Measurements from ENCODE around the gene RYR1.
"Not testable (repeated sequence)": the region's sequence is repeated elsewhere in the genome, so short reads cannot be mapped to it uniquely, and the experiment has no call there.

Gene RYR1

DNA sequence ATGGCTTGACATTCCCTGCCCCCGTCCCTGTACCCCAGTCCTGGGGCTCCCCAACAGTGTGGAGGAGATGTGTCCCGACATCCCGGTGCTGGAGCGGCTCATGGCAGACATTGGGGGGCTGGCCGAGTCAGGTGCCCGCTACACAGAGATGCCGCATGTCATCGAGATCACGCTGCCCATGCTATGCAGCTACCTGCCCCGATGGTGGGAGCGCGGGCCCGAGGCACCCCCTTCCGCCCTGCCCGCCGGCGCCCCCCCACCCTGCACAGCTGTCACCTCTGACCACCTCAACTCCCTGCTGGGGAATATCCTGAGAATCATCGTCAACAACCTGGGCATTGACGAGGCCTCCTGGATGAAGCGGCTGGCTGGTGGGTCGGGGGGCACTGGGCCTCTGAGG lies 83.8 kb downstream of the RYR1 start:
- Histone ChIP-seq H2BK15ac (replicated peaks; ENCODE audit: low read depth) (no peak overlapping the region), H2AK5ac (ENCODE audit: low read length) (no peak overlapping the region), H3K36me3 (ENCODE audit: control insufficient read depth, insufficient read depth, low read length) (no peaks in the 10 kb centered on the region), H3K4ac (ENCODE audit: low read depth, low read length) (no peak overlapping the region), H3K27ac (ENCODE audit: low read depth, low read length) (no peak overlapping the region), H3K27me3 (ENCODE audit: insufficient read depth, low read length, poor library complexity) (no peaks in the 10 kb centered on the region), H3K23ac (ENCODE audit: low read length) (no peak overlapping the region), H2BK5ac (ENCODE audit: low read length) (no peak overlapping the region), H3K4me2 (ENCODE audit: low read length) (no peak overlapping the region), H3K4me1 (ENCODE audit: control insufficient read depth, low read depth, low read length) (no peaks in the 10 kb centered on the region), H3K79me1 (ENCODE audit: low read length) (no peaks in the 10 kb centered on the region), H3K18ac (ENCODE audit: low read length) (no peak overlapping the region), H2BK120ac (ENCODE audit: low read depth, low read length) (no peak overlapping the region), H4K5ac (ENCODE audit: low read length) (no peak overlapping the region), H3K4me3 (ENCODE audit: low read length) (no peak overlapping the region), H4K8ac (ENCODE audit: low read depth, low read length) (no peak overlapping the region), H3K56ac (ENCODE audit: low read length) (no peak overlapping the region), H3K9ac (ENCODE audit: low read length) (no peak overlapping the region), H3K79me2 (ENCODE audit: control insufficient read depth, insufficient read depth, low read length) (no peaks in the 10 kb centered on the region)
- no CpG with 5 or more reads among the region's 21 CpGs for WGBS (ENCODE audit: extremely low coverage, insufficient coverage, low lambda C conversion rate)
- DNase-seq, result no peak

DNA sequence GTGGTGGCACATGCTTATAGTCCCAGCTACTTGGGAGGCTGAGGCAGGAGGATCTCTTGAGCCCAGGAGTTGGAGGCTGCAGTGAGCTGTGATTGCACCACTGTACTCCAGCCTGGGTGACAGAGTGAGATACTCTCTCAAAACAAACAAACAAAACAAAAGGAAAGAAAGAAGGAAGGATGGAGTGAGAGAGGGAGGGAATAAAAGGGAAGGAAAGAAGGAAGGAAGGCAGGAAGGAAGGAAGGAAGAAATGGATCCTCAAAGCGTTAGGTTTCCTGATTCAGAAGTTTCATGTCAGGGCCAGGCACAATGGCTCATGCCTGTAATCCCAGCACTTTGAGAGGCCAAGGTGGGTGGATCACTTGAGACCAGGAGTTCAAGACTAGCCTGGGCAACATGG lies 84.5 kb downstream of the RYR1 start:
- not testable (repeated sequence) for H3K9ac ChIP-seq (ENCODE audit: low read length); H3K4me1 ChIP-seq (ENCODE audit: control insufficient read depth, low read depth, low read length); H3K27me3 ChIP-seq (ENCODE audit: insufficient read depth, low read length, poor library complexity); H3K4me2 ChIP-seq (ENCODE audit: low read length); H2BK120ac ChIP-seq (ENCODE audit: low read depth, low read length); DNase-seq; H2AK5ac ChIP-seq (ENCODE audit: low read length); H3K79me2 ChIP-seq (ENCODE audit: control insufficient read depth, insufficient read depth, low read length); H3K4me3 ChIP-seq (ENCODE audit: low read length); H4K8ac ChIP-seq (ENCODE audit: low read depth, low read length); H2BK5ac ChIP-seq (ENCODE audit: low read length); H3K79me1 ChIP-seq (ENCODE audit: low read length); H4K5ac ChIP-seq (ENCODE audit: low read length); H2BK15ac ChIP-seq (replicated peaks; ENCODE audit: low read depth); H3K18ac ChIP-seq (ENCODE audit: low read length); H3K27ac ChIP-seq (ENCODE audit: low read depth, low read length); H3K36me3 ChIP-seq (ENCODE audit: control insufficient read depth, insufficient read depth, low read length); H3K56ac ChIP-seq (ENCODE audit: low read length); H3K4ac ChIP-seq (ENCODE audit: low read depth, low read length); H3K23ac ChIP-seq (ENCODE audit: low read length)
- WGBS (ENCODE audit: extremely low coverage, insufficient coverage, low lambda C conversion rate), result no CpG with 5 or more reads among the region's 1 CpG

DNA sequence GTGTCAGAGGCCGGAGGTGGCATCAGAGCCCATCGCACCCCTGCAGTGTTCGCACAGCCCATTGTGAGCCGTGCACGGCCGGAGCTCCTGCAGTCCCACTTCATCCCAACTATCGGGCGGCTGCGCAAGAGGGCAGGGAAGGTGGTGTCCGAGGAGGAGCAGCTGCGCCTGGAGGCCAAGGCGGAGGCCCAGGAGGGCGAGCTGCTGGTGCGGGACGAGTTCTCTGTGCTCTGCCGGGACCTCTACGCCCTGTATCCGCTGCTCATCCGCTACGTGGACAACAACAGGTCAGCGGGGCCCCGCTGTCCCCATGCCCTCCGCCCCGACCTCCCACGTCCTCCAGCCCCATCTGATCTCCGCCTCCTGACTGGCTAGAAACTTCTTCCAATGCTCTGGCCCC lies 85.7 kb downstream of the RYR1 start:
- Histone ChIP-seq H2AK5ac (ENCODE audit: low read length) (no peak overlapping the region), H3K4me1 (ENCODE audit: control insufficient read depth, low read depth, low read length) (no peaks in the 10 kb centered on the region), H3K4me2 (ENCODE audit: low read length) (no peak overlapping the region), H4K8ac (ENCODE audit: low read depth, low read length) (no peak overlapping the region), H3K9ac (ENCODE audit: low read length) (no peak overlapping the region), H3K27me3 (ENCODE audit: insufficient read depth, low read length, poor library complexity) (no peaks in the 10 kb centered on the region), H2BK5ac (ENCODE audit: low read length) (no peak overlapping the region), H4K5ac (ENCODE audit: low read length) (no peak overlapping the region), H3K56ac (ENCODE audit: low read length) (no peak overlapping the region), H2BK120ac (ENCODE audit: low read depth, low read length) (no peak overlapping the region), H3K4ac (ENCODE audit: low read depth, low read length) (no peak overlapping the region), H3K79me2 (ENCODE audit: control insufficient read depth, insufficient read depth, low read length) (no peaks in the 10 kb centered on the region), H3K27ac (ENCODE audit: low read depth, low read length) (no peak overlapping the region), H3K79me1 (ENCODE audit: low read length) (no peaks in the 10 kb centered on the region), H3K4me3 (ENCODE audit: low read length) (no peak overlapping the region), H3K36me3 (ENCODE audit: control insufficient read depth, insufficient read depth, low read length) (no peaks in the 10 kb centered on the region), H3K23ac (ENCODE audit: low read length) (no peak overlapping the region), H3K18ac (ENCODE audit: low read length) (no peak overlapping the region), H2BK15ac (replicated peaks; ENCODE audit: low read depth) (no peak overlapping the region)
- no peak for DNase-seq
- WGBS (ENCODE audit: extremely low coverage, insufficient coverage, low lambda C conversion rate), result no CpG with 5 or more reads among the region's 26 CpGs

DNA sequence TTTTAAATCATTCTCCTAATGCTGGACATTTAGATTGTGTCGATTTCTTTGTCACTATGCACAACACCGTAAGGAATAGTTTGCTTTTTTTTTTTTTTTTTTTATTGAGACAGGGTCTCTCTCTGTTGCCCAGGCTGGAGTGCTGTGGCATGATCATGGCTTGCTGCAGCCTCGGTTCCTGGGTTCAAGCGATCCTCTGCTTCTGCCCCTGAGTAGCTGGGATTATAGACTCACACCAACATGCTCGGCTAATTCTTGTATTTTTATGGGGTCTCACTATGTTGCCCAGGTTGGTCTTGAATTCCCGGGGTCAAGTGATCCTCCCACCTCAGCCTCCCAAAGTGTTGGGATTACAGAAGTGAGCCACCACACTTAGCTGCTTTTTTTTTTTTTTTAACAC lies 86.5 kb downstream of the RYR1 start:
- Histone ChIP-seq H3K4me3 (ENCODE audit: low read length) (no peak overlapping the region), H3K23ac (ENCODE audit: low read length) (no peak overlapping the region), H2AK5ac (ENCODE audit: low read length) (no peak overlapping the region), H3K4me1 (ENCODE audit: control insufficient read depth, low read depth, low read length) (no peaks in the 10 kb centered on the region), H2BK5ac (ENCODE audit: low read length) (no peak overlapping the region), H3K27me3 (ENCODE audit: insufficient read depth, low read length, poor library complexity) (no peaks in the 10 kb centered on the region), H3K36me3 (ENCODE audit: control insufficient read depth, insufficient read depth, low read length) (no peaks in the 10 kb centered on the region), H4K5ac (ENCODE audit: low read length) (no peak overlapping the region), H3K79me1 (ENCODE audit: low read length) (no peaks in the 10 kb centered on the region), H3K4ac (ENCODE audit: low read depth, low read length) (no peak overlapping the region), H4K8ac (ENCODE audit: low read depth, low read length) (no peak overlapping the region), H3K27ac (ENCODE audit: low read depth, low read length) (no peak overlapping the region), H3K9ac (ENCODE audit: low read length) (no peak overlapping the region), H3K4me2 (ENCODE audit: low read length) (no peak overlapping the region), H3K56ac (ENCODE audit: low read length) (no peak overlapping the region), H3K18ac (ENCODE audit: low read length) (no peak overlapping the region), H2BK120ac (ENCODE audit: low read depth, low read length) (no peak overlapping the region), H2BK15ac (replicated peaks; ENCODE audit: low read depth) (no peak overlapping the region), H3K79me2 (ENCODE audit: control insufficient read depth, insufficient read depth, low read length) (no peaks in the 10 kb centered on the region)
- WGBS (ENCODE audit: extremely low coverage, insufficient coverage, low lambda C conversion rate), result no CpG with 5 or more reads among the region's 6 CpGs
- DNase-seq, result no peak

DNA sequence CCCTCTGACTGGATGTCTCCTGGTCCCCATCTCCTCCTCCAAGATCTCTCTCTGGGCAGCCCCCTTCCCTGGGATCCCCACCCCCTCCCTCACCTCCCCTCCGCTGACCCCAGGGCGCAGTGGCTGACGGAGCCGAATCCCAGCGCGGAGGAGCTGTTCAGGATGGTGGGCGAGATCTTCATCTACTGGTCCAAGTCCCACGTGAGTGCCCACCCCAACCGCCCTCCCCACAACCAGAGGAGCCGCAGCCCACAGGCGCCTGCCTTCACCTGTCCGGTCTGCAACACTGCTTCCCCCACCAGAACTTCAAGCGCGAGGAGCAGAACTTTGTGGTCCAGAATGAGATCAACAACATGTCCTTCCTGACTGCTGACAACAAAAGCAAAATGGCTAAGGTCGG lies 89.4 kb downstream of the RYR1 start:
- H2AK5ac ChIP-seq (ENCODE audit: low read length), result no peak overlapping the region
- WGBS (ENCODE audit: extremely low coverage, insufficient coverage, low lambda C conversion rate), result no CpG with 5 or more reads among the region's 15 CpGs

DNA sequence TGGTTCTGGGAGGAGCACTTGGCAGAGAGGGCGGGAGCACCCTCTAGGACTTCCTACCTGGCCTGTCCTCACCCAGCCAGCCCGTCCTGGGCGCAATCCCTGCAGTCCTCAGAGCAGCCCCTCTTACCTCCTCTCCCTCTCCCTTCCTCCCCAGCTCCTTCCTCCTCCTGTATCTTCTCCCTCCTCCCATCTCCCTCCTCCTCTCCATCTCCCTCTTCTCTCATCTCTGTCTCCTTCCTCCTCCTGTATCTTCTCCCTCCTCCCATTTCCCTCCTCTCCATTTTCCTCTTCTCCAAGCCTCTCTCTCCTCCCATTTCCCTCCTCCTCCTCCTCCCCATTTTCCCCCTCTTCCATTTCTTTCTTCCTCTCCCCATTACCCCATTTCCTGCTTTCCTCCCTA lies 89.8 kb downstream of the RYR1 start:
- no peak overlapping the region for H3K4me2 ChIP-seq (ENCODE audit: low read length)
- no peak overlapping the region for H3K56ac ChIP-seq (ENCODE audit: low read length)
- H3K79me1 ChIP-seq (ENCODE audit: low read length), result no peaks in the 10 kb centered on the region
- no peak overlapping the region for H2BK5ac ChIP-seq (ENCODE audit: low read length)
- no peaks in the 10 kb centered on the region for H3K27me3 ChIP-seq (ENCODE audit: insufficient read depth, low read length, poor library complexity)
- H3K79me2 ChIP-seq (ENCODE audit: control insufficient read depth, insufficient read depth, low read length), result no peaks in the 10 kb centered on the region
- H3K18ac ChIP-seq (ENCODE audit: low read length), result no peak overlapping the region
- no peak overlapping the region for H3K4me3 ChIP-seq (ENCODE audit: low read length)
- no peak overlapping the region for H3K23ac ChIP-seq (ENCODE audit: low read length)
- H2BK15ac ChIP-seq (replicated peaks; ENCODE audit: low read depth), result no peak overlapping the region
- H4K8ac ChIP-seq (ENCODE audit: low read depth, low read length), result no peak overlapping the region
- no peak overlapping the region for H4K5ac ChIP-seq (ENCODE audit: low read length)
- no peak overlapping the region for H2AK5ac ChIP-seq (ENCODE audit: low read length)
- H3K27ac ChIP-seq (ENCODE audit: low read depth, low read length), result no peak overlapping the region
- DNase-seq, result no peak
- no CpG with 5 or more reads among the region's 3 CpGs for WGBS (ENCODE audit: extremely low coverage, insufficient coverage, low lambda C conversion rate)
- no peaks in the 10 kb centered on the region for H3K4me1 ChIP-seq (ENCODE audit: control insufficient read depth, low read depth, low read length)
- no peak overlapping the region for H3K9ac ChIP-seq (ENCODE audit: low read length)
- H3K4ac ChIP-seq (ENCODE audit: low read depth, low read length), result no peak overlapping the region
- H2BK120ac ChIP-seq (ENCODE audit: low read depth, low read length), result no peak overlapping the region
- H3K36me3 ChIP-seq (ENCODE audit: control insufficient read depth, insufficient read depth, low read length), result no peaks in the 10 kb centered on the region

More for the DNA sequence above, 89.4 kb downstream of the RYR1 start:
- H3K27me3 ChIP-seq (ENCODE audit: insufficient read depth, low read length, poor library complexity), result no peaks in the 10 kb centered on the region
- no peaks in the 10 kb centered on the region for H3K4me1 ChIP-seq (ENCODE audit: control insufficient read depth, low read depth, low read length)
- H3K4ac ChIP-seq (ENCODE audit: low read depth, low read length), result no peak overlapping the region
- H2BK15ac ChIP-seq (replicated peaks; ENCODE audit: low read depth), result no peak overlapping the region
- H3K9ac ChIP-seq (ENCODE audit: low read length), result no peak overlapping the region
- no peak overlapping the region for H4K8ac ChIP-seq (ENCODE audit: low read depth, low read length)
- no peak overlapping the region for H3K18ac ChIP-seq (ENCODE audit: low read length)
- H3K79me1 ChIP-seq (ENCODE audit: low read length), result no peaks in the 10 kb centered on the region
- no peak overlapping the region for H3K56ac ChIP-seq (ENCODE audit: low read length)
- no peak overlapping the region for H3K4me2 ChIP-seq (ENCODE audit: low read length)
- H3K4me3 ChIP-seq (ENCODE audit: low read length), result no peak overlapping the region
- no peak overlapping the region for H4K5ac ChIP-seq (ENCODE audit: low read length)
- H3K79me2 ChIP-seq (ENCODE audit: control insufficient read depth, insufficient read depth, low read length), result no peaks in the 10 kb centered on the region
- H2BK5ac ChIP-seq (ENCODE audit: low read length), result no peak overlapping the region
- no peak overlapping the region for H3K27ac ChIP-seq (ENCODE audit: low read depth, low read length)
- DNase-seq, result no peak
- H2BK120ac ChIP-seq (ENCODE audit: low read depth, low read length), result no peak overlapping the region
- no peak overlapping the region for H3K23ac ChIP-seq (ENCODE audit: low read length)
- H3K36me3 ChIP-seq (ENCODE audit: control insufficient read depth, insufficient read depth, low read length), result no peaks in the 10 kb centered on the region
